Esophagus muscularis mucosa (tissue), 3 donors: Measurements from ENCODE around the gene ASIC2.

Experiments
- CTCF ChIP-seq, 3 experiments: fragments of 200-600 bp in 2 of 3; fragments of 450-650 bp in 1 of 3; sonication (generic) in 2 of 3; IDR thresholded peaks; one replicate each; pipeline ENCODE4 v1.5.1; 2017 to 2019; ENCODE audit warnings: antibody characterized with exemption in 3 of 3, mild to moderate bottlenecking in 2 of 3, moderate library complexity in 1 of 3
- POLR2A ChIP-seq: fragments of 450-650 bp; IDR thresholded peaks from one replicate; pipeline ENCODE4 v1.6.1; 2017; ENCODE audit warnings: antibody characterized with exemption, moderate library complexity, mild to moderate bottlenecking, low read depth

- TF ChIP-seq CTCF (IDR thresholded peaks at IDR 0.05), result no peak
- no peak for TF ChIP-seq POLR2A
Observed at GRCh38 chr17:33073416-33073815, 219.7 kb downstream of the ASIC2 start.
